ENCODE results near the gene NCAM1. TPM values are rescaled to one million over a fixed set of nuclear protein-coding genes. Genes with fewer than 3 reads are reported as not detected.

NCAM1 gene
- total and polyA plus RNA-seq, 9 of the 15 experiments (the other 6 are each of a cell fraction or from before 2014, with no cell fraction given) = 0.09 to 0.23 TPM; not detected in 7

GRCh38 chr11:113262594-113262993 lies 301.4 kb downstream of the NCAM1 start:
- intact Hi-C loops (cut with micrococcal nuclease) (no loop called here), in situ Hi-C loops (cut with MboI) (no loop called here)
- no peaks in the 10 kb centered on the region; the same call in 1 of the 2 replicates for H4K20me1 ChIP-seq (replicated peaks; ENCODE audit: control insufficient read depth, insufficient read depth, low read length)
- H3K4me1 ChIP-seq (replicated peaks in 1 of 2; ENCODE audit: control insufficient read depth in 2 of 2, insufficient read depth in 2 of 2, low read length in 2 of 2) = no peaks in the 10 kb centered on the region
- no peaks in the 10 kb centered on the region for H3K79me2 ChIP-seq (ENCODE audit: control insufficient read depth, insufficient read depth, low read length)
- CTCF ChIA-PET (ENCODE audit: low intra/inter-chr PET ratio) = no interaction called here
- no peak overlapping the region for H3K4me3 ChIP-seq
- H3K27me3 ChIP-seq (ENCODE audit: control insufficient read depth in 2 of 2, insufficient read depth in 2 of 2, low read length in 2 of 2) = peaks cover 6 to 48% of the 10 kb centered on the region in 2 experiments; a peak in 3 of 5 replicates
- FAIRE-seq = no peak
- no peaks in the 10 kb centered on the region for H3K9me1 ChIP-seq (ENCODE audit: control insufficient read depth, insufficient read depth, low read length)
- no peaks in the 10 kb centered on the region for H3K36me3 ChIP-seq (ENCODE audit: control insufficient read depth, insufficient read depth, low read length)
- H2AFZ ChIP-seq (ENCODE audit: low read depth, low read length) = no peak overlapping the region
- no peak for DNase-seq (ENCODE audit: extremely low read depth in 1 of 4, low spot score in 3 of 4)
- WGBS (ENCODE audit: insufficient coverage, low coverage, missing lambda C conversion rate) = 0% methylated on average over 2 of the region's 2 CpGs
- BruUV-seq (replicated peaks) = no TSS peak
- no peak overlapping the region for H3K27ac ChIP-seq (ENCODE audit: extremely low read depth, low read depth, low read length)
- H3K9ac ChIP-seq (ENCODE audit: insufficient read depth in 1 of 2, low read depth in 2 of 2, low read length in 2 of 2) = no peak overlapping the region
- H3K4me2 ChIP-seq (ENCODE audit: insufficient read depth, low read length) = no peak overlapping the region
- POLR2A ChIA-PET = no interaction called here
- ATAC-seq = no peak
- no peaks in the 10 kb centered on the region for H3K9me3 ChIP-seq (replicated peaks; ENCODE audit: control insufficient read depth, insufficient read depth, low read depth, low read length)
- TF ChIP-seq SRF (CRISPR knock-in tag; IDR thresholded peaks at IDR 0.05) = no peak
- TF ChIP-seq GTF2F1 (IDR thresholded peaks at IDR 0.05; ENCODE audit: low read depth, low read length) = no peak
- TF ChIP-seq, protein P1, sequence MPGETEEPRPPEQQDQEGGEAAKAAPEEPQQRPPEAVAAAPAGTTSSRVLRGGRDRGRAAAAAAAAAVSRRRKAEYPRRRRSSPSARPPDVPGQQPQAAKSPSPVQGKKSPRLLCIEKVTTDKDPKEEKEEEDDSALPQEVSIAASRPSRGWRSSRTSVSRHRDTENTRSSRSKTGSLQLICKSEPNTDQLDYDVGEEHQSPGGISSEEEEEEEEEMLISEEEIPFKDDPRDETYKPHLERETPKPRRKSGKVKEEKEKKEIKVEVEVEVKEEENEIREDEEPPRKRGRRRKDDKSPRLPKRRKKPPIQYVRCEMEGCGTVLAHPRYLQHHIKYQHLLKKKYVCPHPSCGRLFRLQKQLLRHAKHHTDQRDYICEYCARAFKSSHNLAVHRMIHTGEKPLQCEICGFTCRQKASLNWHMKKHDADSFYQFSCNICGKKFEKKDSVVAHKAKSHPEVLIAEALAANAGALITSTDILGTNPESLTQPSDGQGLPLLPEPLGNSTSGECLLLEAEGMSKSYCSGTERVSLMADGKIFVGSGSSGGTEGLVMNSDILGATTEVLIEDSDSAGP (CRISPR knock-in tag; IDR thresholded peaks at IDR 0.05) = no peak
- TF ChIP-seq ETV5 (CRISPR knock-in tag; IDR thresholded peaks at IDR 0.05; ENCODE audit: low read depth) = no peak
- TF ChIP-seq ELK3 (CRISPR knock-in tag; IDR thresholded peaks at IDR 0.05) = no peak
- TF ChIP-seq, protein P2, sequence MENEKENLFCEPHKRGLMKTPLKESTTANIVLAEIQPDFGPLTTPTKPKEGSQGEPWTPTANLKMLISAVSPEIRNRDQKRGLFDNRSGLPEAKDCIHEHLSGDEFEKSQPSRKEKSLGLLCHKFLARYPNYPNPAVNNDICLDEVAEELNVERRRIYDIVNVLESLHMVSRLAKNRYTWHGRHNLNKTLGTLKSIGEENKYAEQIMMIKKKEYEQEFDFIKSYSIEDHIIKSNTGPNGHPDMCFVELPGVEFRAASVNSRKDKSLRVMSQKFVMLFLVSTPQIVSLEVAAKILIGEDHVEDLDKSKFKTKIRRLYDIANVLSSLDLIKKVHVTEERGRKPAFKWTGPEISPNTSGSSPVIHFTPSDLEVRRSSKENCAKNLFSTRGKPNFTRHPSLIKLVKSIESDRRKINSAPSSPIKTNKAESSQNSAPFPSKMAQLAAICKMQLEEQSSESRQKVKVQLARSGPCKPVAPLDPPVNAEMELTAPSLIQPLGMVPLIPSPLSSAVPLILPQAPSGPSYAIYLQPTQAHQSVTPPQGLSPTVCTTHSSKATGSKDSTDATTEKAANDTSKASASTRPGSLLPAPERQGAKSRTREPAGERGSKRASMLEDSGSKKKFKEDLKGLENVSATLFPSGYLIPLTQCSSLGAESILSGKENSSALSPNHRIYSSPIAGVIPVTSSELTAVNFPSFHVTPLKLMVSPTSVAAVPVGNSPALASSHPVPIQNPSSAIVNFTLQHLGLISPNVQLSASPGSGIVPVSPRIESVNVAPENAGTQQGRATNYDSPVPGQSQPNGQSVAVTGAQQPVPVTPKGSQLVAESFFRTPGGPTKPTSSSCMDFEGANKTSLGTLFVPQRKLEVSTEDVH (IDR thresholded peaks at IDR 0.05; ENCODE audit: low read depth, partially characterized antibody) = no peak
- TF ChIP-seq ZNF551 (CRISPR knock-in tag; IDR thresholded peaks at IDR 0.05) = no peak
- TF ChIP-seq, protein P3, sequence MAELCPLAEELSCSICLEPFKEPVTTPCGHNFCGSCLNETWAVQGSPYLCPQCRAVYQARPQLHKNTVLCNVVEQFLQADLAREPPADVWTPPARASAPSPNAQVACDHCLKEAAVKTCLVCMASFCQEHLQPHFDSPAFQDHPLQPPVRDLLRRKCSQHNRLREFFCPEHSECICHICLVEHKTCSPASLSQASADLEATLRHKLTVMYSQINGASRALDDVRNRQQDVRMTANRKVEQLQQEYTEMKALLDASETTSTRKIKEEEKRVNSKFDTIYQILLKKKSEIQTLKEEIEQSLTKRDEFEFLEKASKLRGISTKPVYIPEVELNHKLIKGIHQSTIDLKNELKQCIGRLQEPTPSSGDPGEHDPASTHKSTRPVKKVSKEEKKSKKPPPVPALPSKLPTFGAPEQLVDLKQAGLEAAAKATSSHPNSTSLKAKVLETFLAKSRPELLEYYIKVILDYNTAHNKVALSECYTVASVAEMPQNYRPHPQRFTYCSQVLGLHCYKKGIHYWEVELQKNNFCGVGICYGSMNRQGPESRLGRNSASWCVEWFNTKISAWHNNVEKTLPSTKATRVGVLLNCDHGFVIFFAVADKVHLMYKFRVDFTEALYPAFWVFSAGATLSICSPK (IDR thresholded peaks at IDR 0.05; ENCODE audit: borderline replicate concordance) = no peak
- no peak for TF ChIP-seq NFE2 (IDR thresholded peaks at IDR 0.05; ENCODE audit: low read depth)
- TF ChIP-seq ZNF146 (CRISPR knock-in tag; IDR thresholded peaks at IDR 0.05; ENCODE audit: unreplicated experiment) = no peak
- TF ChIP-seq, protein P4, sequence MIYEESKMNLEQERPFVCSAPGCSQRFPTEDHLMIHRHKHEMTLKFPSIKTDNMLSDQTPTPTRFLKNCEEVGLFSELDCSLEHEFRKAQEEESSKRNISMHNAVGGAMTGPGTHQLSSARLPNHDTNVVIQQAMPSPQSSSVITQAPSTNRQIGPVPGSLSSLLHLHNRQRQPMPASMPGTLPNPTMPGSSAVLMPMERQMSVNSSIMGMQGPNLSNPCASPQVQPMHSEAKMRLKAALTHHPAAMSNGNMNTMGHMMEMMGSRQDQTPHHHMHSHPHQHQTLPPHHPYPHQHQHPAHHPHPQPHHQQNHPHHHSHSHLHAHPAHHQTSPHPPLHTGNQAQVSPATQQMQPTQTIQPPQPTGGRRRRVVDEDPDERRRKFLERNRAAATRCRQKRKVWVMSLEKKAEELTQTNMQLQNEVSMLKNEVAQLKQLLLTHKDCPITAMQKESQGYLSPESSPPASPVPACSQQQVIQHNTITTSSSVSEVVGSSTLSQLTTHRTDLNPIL (CRISPR knock-in tag; IDR thresholded peaks at IDR 0.05) = no peak
- no peak for TF ChIP-seq RBM14 (IDR thresholded peaks at IDR 0.05; ENCODE audit: borderline replicate concordance, insufficient read depth, low read depth, low read length)
- TF ChIP-seq ZNF780A (CRISPR knock-in tag; IDR thresholded peaks at IDR 0.05) = no peak
- TF ChIP-seq HMG20B (CRISPR knock-in tag; IDR thresholded peaks at IDR 0.05) = no peak

All from K562 (cell line).